HepG2 (cell line): ENCODE results near the gene PEX14. TPM values are rescaled to one million over a fixed set of nuclear protein-coding genes. Genes with fewer than 3 reads are reported as not detected.

Source experiments
- ATAC-seq: fragments of 200-7000 bp; cut with Tn5 transposase; 3 replicates; pipeline ENCODE4 v1.9.1; 2020; ENCODE audit warnings: mild to moderate bottlenecking, moderate library complexity
- BruUV-seq: library from RNA; stranded (reverse); fragments of 400-500 nt; replicated peaks from 2 replicates; lab custom pipeline; 2021; lab: Mats Ljungman, UMichigan
- CTCF ChIA-PET: fragments of 300-600 bp; formaldehyde crosslinking; extraction: SDS; loops from one replicate; lab custom pipeline; 2021; ENCODE audit warnings: low total read pairs, inconsistent platforms, low intra/inter-chr PET ratio; lab: Yijun Ruan, JAX
- POLR2A ChIA-PET: fragments of 350-600 bp; sonication (Branson Sonifier 250); formaldehyde crosslinking; loops from one replicate; lab custom pipeline; 2020; ENCODE audit warnings: antibody characterized with exemption, inconsistent platforms; lab: Yijun Ruan, JAX
- DNase-seq: peaks from one replicate; pipeline ENCODE4 v3.0.0-alpha.2; 2015; ENCODE audit warnings: low spot score
- FAIRE-seq: peaks from 3 replicates; lab custom pipeline; 2011; peaks lifted over from hg19 to GRCh38; lab: Jason Lieb, UNC
- H2AFZ ChIP-seq: one replicate; pipeline ENCODE4 v1.6.1; 2011; ENCODE audit warnings: low read length, inconsistent platforms
- H3K27ac ChIP-seq: fragments of 300-600 bp; 3 replicates; pipeline ENCODE4 v1.8.0; 2011; ENCODE audit warnings: mixed run types, mild to moderate bottlenecking, mixed read lengths, low read length, inconsistent platforms; ENCODE audit not compliant: insufficient read depth; ENCODE audit errors: extremely low read length
- H3K27me3 ChIP-seq, 2 experiments: fragments of 200-600 bp in 1 of 2; 2 replicates in 1 of 2; 3 replicates in 1 of 2; pipeline versions ENCODE4 v1.6.0 to v1.8.0; 2011; ENCODE audit warnings: low read length in 2 of 2, mild to moderate bottlenecking in 2 of 2, moderate library complexity in 2 of 2, inconsistent platforms in 1 of 2; ENCODE audit not compliant: insufficient read depth in 2 of 2, control insufficient read depth in 1 of 2
- H3K36me3 ChIP-seq, 2 experiments: fragments of 200-600 bp in 1 of 2; replicated peaks in 1 of 2; 2 replicates in 1 of 2; 3 replicates in 1 of 2; pipeline versions ENCODE4 v1.5.1 to v1.8.0; 2011; ENCODE audit warnings: low read length in 2 of 2, inconsistent platforms in 1 of 2; ENCODE audit not compliant: insufficient read depth in 2 of 2, control insufficient read depth in 1 of 2
- H3K4me1 ChIP-seq: 2 replicates; pipeline ENCODE4 v1.5.1; 2012; ENCODE audit warnings: low read length, inconsistent platforms; ENCODE audit not compliant: insufficient read depth
- H3K4me2 ChIP-seq: 2 replicates; pipeline ENCODE4 v1.6.0; 2011; ENCODE audit warnings: low read depth, low read length, inconsistent platforms
- H3K4me3 ChIP-seq, 3 experiments: fragments of 200-600 bp in 1 of 3; sonication (generic), shearing (Covaris generic) in 1 of 3; replicated peaks in 1 of 3; 2 replicates each; pipeline ENCODE4 v1.5.1; 2011 to 2016; ENCODE audit warnings: low read length in 3 of 3, inconsistent platforms in 2 of 3, low read depth in 2 of 3, mild to moderate bottlenecking in 2 of 3, control low read depth in 1 of 3, mixed read lengths in 1 of 3; ENCODE audit not compliant: insufficient read depth in 1 of 3
- H3K79me2 ChIP-seq: one replicate; pipeline ENCODE4 v1.6.1; 2011; ENCODE audit warnings: low read length, inconsistent platforms; ENCODE audit not compliant: insufficient read depth
- H3K9ac ChIP-seq: 2 replicates; pipeline ENCODE4 v1.6.0; 2011; ENCODE audit warnings: mild to moderate bottlenecking, low read depth, low read length, inconsistent platforms; ENCODE audit not compliant: insufficient read depth
- H3K9me3 ChIP-seq: 2 replicates; pipeline ENCODE4 v1.5.1; 2012; ENCODE audit warnings: mild to moderate bottlenecking, low read length
- H4K20me1 ChIP-seq: 2 replicates; pipeline ENCODE4 v1.6.0; 2011; ENCODE audit warnings: inconsistent platforms, mild to moderate bottlenecking, low read length, moderate library complexity; ENCODE audit not compliant: insufficient read depth
- ATF7 ChIP-seq, 2 experiments: fragments of 450-650 bp in 1 of 2; sonication (generic) in 1 of 2; formaldehyde crosslinking in 1 of 2; IDR thresholded peaks; 2 replicates each; pipeline versions ENCODE4 v1.4.0 to v1.6.1; 2016 to 2020; ENCODE audit warnings: antibody characterized with exemption in 1 of 2, mild to moderate bottlenecking in 1 of 2, missing genetic modification reagents in 1 of 2
- CC2D1A ChIP-seq: sonication (generic); formaldehyde crosslinking; IDR thresholded peaks from 2 replicates; pipeline ENCODE4 v1.8.1; 2023; ENCODE audit warnings: mild to moderate bottlenecking, missing genetic modification reagents
- CENPBD1 ChIP-seq: sonication (generic); formaldehyde crosslinking; IDR thresholded peaks from 2 replicates; pipeline ENCODE4 v1.8.0; 2022; ENCODE audit warnings: missing genetic modification reagents, low read depth, mild to moderate bottlenecking, borderline replicate concordance
- FOXP1 ChIP-seq, 2 experiments: fragments of 450-650 bp in 1 of 2; IDR thresholded peaks; 2 replicates each; pipeline ENCODE4 v1.6.1; 2017 to 2018; ENCODE audit warnings: antibody characterized with exemption in 1 of 2
- HDAC2 ChIP-seq: sonication (generic); formaldehyde crosslinking; IDR thresholded peaks from 2 replicates; pipeline ENCODE4 v1.4.0; 2020; ENCODE audit warnings: missing genetic modification reagents
- HIVEP1 ChIP-seq: sonication (generic); formaldehyde crosslinking; IDR thresholded peaks from 2 replicates; pipeline ENCODE4 v1.4.0; 2020; ENCODE audit warnings: mild to moderate bottlenecking, missing genetic modification reagents
- KDM6A ChIP-seq: IDR thresholded peaks from 2 replicates; pipeline ENCODE4 v1.6.1; 2016; ENCODE audit warnings: low read depth
- MTA3 ChIP-seq: sonication (generic); formaldehyde crosslinking; IDR thresholded peaks from 2 replicates; pipeline ENCODE4 v1.4.0; 2020; ENCODE audit warnings: missing genetic modification reagents
- NR2F1 ChIP-seq, 2 experiments: fragments of 450-650 bp in 1 of 2; formaldehyde crosslinking in 1 of 2; IDR thresholded peaks; 2 replicates each; pipeline versions ENCODE4 v1.5.0 to v1.6.1; 2016 to 2020; ENCODE audit warnings: mild to moderate bottlenecking in 1 of 2, missing compliant biosample characterization in 1 of 2, missing genetic modification reagents in 1 of 2, moderate library complexity in 1 of 2
- PPARG ChIP-seq: conservative IDR thresholded peaks from 2 replicates; pipeline ENCODE4 v1.6.1; 2016; ENCODE audit warnings: missing biosample characterization, missing genetic modification reagents
- SOX13 ChIP-seq, 3 experiments: fragments of 450-650 bp in 1 of 3; sonication (generic) in 1 of 3; formaldehyde crosslinking in 1 of 3; IDR thresholded peaks in 2 of 3; conservative IDR thresholded peaks in 1 of 3; 2 replicates each; pipeline versions ENCODE4 v1.5.0 to v1.6.1; 2016 to 2020; ENCODE audit warnings: antibody characterized with exemption in 1 of 3, mild to moderate bottlenecking in 1 of 3, missing compliant biosample characterization in 1 of 3, missing genetic modification reagents in 1 of 3, moderate library complexity in 1 of 3
- THRA ChIP-seq: sonication (generic); formaldehyde crosslinking; IDR thresholded peaks from 2 replicates; pipeline ENCODE4 v1.4.0; 2020; ENCODE audit warnings: missing genetic modification reagents, borderline replicate concordance
- XRCC5 ChIP-seq: fragments of 200-400 bp; formaldehyde crosslinking; optimal IDR thresholded peaks from 2 replicates; pipeline ENCODE3; 2017; ENCODE audit warnings: mild to moderate bottlenecking, low read length
- ZNF10 ChIP-seq: sonication (generic); formaldehyde crosslinking; IDR thresholded peaks from 2 replicates; pipeline ENCODE4 v1.4.0; 2020; ENCODE audit warnings: mild to moderate bottlenecking, low read depth, missing genetic modification reagents, borderline replicate concordance
- ZNF260 ChIP-seq: sonication (generic); formaldehyde crosslinking; IDR thresholded peaks from 2 replicates; pipeline ENCODE4 v1.4.0; 2020; ENCODE audit warnings: missing genetic modification reagents, low read depth, mild to moderate bottlenecking, borderline replicate concordance
- ZNF317 ChIP-seq: sonication (generic); formaldehyde crosslinking; IDR thresholded peaks from 2 replicates; pipeline ENCODE4 v1.5.0; 2020; ENCODE audit warnings: mild to moderate bottlenecking, missing genetic modification reagents
- ZNF7 ChIP-seq: IDR thresholded peaks from 2 replicates; pipeline ENCODE4 v1.6.1; 2016; ENCODE audit warnings: missing biosample characterization, missing genetic modification reagents
- WGBS: methylation state at CpG from one replicate; pipeline ENCODE4 v1.1.6; 2017; ENCODE audit warnings: low lambda C conversion rate; 5-methylcytosine and 5-hydroxymethylcytosine counted together
- in situ Hi-C: cut with HindIII; loops from 2 replicates; pipeline ENCODE4 v1.10.0; 2017; ENCODE audit warnings: low pct_unique_long_range_greater_than_20kb; ENCODE audit not compliant: extremely low pct_ligation_motif_present
- intact Hi-C: fragments of 100-400 bp; cut with micrococcal nuclease; formaldehyde crosslinking; loops from one replicate; pipeline ENCODE4 v1.10.0; 2022; ENCODE audit not compliant: unreplicated experiment
- polyA plus RNA-seq, 8 experiments: library from polyadenylated mRNA; depleted of rRNA in 3 of 8; stranded (reverse) in 7 of 8; unstranded in 1 of 8; fragments of >200 nt; fragmentation: Illumina TruSeq in 4 of 8; extraction: Trizol in 4 of 8; gene quantifications; 2 replicates each; pipeline versions ENCODE4 v1.2.1 to v1.2.3, GENCODE V29; 2011 to 2016; ENCODE audit warnings: low read depth in 4 of 8, missing spikeins in 1 of 8, mixed read lengths in 1 of 8; ENCODE audit not compliant: insufficient read depth in 1 of 8
- total RNA-seq, 5 experiments: library from RNA; depleted of rRNA; stranded (reverse); fragments of >200 nt; fragmentation: Illumina TruSeq; extraction: Trizol; gene quantifications; 2 replicates each; pipeline ENCODE4 v1.2.3, GENCODE V29; 2016; ENCODE audit warnings: low read depth in 1 of 5
- TF ChIP-seq, protein P1 (sequence below): sonication (generic); formaldehyde crosslinking; IDR thresholded peaks from 2 replicates; pipeline ENCODE4 v1.4.0; 2020; ENCODE audit warnings: missing genetic modification reagents
- TF ChIP-seq, protein P2 (sequence below): sonication (generic); formaldehyde crosslinking; IDR thresholded peaks from 2 replicates; pipeline ENCODE4 v1.4.0; 2020; ENCODE audit warnings: missing genetic modification reagents

Gene PEX14
- total and polyA plus RNA-seq, 2 of the 13 experiments (the other 11 are each of a cell fraction or from before 2014, with no cell fraction given) = 6.5 to 9.9 TPM

DNA sequence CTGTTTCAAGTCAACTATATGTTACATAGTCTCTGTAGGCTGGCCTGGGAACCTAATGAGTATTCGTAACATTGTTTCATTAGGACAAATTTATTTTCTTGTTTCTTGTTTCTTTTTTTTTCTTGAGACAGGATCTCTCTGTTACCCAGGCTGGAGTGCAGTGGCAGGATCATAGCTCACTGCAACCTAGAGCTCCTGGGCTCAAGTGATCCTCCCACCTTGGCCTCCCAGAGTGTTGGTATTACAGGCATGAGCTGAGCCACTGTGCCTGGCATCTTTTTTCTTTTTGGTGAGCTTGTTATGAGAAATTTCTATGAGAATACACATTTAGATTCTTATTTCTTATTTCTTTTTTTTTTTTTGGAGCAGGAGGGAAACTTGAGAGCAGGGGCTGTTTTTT is 37.7 kb upstream of the PEX14 start (continued):
- TF ChIP-seq ATF7 (IDR thresholded peaks at IDR 0.05) = no peak
- TF ChIP-seq ATF7 (CRISPR knock-in tag; IDR thresholded peaks at IDR 0.05) = no peak
- TF ChIP-seq NR2F1 (CRISPR knock-in tag; IDR thresholded peaks at IDR 0.05) = no peak
- TF ChIP-seq ZNF260 (CRISPR knock-in tag) = no peak
- TF ChIP-seq, protein P1, sequence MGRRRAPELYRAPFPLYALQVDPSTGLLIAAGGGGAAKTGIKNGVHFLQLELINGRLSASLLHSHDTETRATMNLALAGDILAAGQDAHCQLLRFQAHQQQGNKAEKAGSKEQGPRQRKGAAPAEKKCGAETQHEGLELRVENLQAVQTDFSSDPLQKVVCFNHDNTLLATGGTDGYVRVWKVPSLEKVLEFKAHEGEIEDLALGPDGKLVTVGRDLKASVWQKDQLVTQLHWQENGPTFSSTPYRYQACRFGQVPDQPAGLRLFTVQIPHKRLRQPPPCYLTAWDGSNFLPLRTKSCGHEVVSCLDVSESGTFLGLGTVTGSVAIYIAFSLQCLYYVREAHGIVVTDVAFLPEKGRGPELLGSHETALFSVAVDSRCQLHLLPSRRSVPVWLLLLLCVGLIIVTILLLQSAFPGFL = no peak
- no peak for TF ChIP-seq CENPBD1 (CRISPR knock-in tag)
- TF ChIP-seq CC2D1A (CRISPR knock-in tag) = no peak
- TF ChIP-seq HDAC2 (CRISPR knock-in tag) = no peak
- TF ChIP-seq MTA3 (CRISPR knock-in tag) = no peak

GRCh38 chr1:10438677-10439163 is 36.0 kb upstream of the PEX14 start:
- CTCF ChIA-PET = no interaction called here
- TF ChIP-seq THRA (CRISPR knock-in tag) (no peak), KDM6A (no peak), ZNF317 (CRISPR knock-in tag) (no peak), ZNF10 (CRISPR knock-in tag) (no peak), ZNF7 (peak; percentile 64; the same call in 1 of the 2 replicates), HIVEP1 (CRISPR knock-in tag) (no peak), XRCC5 (no peak), FOXP1 (IDR thresholded peaks at IDR 0.05) (no peak), FOXP1 (CRISPR knock-in tag; IDR thresholded peaks at IDR 0.05) (peak; percentile 87), PPARG (CRISPR knock-in tag) (no peak), SOX13 (IDR thresholded peaks at IDR 0.05) (no peak), SOX13 (CRISPR knock-in tag; conservative IDR thresholded peaks at IDR 0.05 in 1 of 2, IDR thresholded peaks at IDR 0.05 in 1 of 2) (peak in 1 of 2 experiments; percentile 45; a peak in 2 of 4 replicates)
- TF ChIP-seq, protein P2, sequence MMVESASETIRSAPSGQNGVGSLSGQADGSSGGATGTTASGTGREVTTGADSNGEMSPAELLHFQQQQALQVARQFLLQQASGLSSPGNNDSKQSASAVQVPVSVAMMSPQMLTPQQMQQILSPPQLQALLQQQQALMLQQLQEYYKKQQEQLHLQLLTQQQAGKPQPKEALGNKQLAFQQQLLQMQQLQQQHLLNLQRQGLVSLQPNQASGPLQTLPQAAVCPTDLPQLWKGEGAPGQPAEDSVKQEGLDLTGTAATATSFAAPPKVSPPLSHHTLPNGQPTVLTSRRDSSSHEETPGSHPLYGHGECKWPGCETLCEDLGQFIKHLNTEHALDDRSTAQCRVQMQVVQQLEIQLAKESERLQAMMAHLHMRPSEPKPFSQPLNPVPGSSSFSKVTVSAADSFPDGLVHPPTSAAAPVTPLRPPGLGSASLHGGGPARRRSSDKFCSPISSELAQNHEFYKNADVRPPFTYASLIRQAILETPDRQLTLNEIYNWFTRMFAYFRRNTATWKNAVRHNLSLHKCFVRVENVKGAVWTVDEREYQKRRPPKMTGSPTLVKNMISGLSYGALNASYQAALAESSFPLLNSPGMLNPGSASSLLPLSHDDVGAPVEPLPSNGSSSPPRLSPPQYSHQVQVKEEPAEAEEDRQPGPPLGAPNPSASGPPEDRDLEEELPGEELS (CRISPR knock-in tag) = peak; percentile 57

More at GRCh38 chr1:10438677-10439163, 36.0 kb upstream of the PEX14 start:
- Histone ChIP-seq H2AFZ (no peak overlapping the region), H3K36me3 (peaks cover 0 to 3% of the 10 kb centered on the region in 2 experiments; a peak in 1 of 5 replicates), H3K27me3 (no peaks in the 10 kb centered on the region), H3K79me2 (no peaks in the 10 kb centered on the region), H4K20me1 (no peaks in the 10 kb centered on the region), H3K4me3 (no peak overlapping the region), H3K9ac (0 out of 2 replicates have a peak overlapping the region, but pooled peaks have one; percentile 4), H3K4me1 (peaks cover 39% of the 10 kb centered on the region), H3K9me3 (no peaks in the 10 kb centered on the region), H3K4me2 (peak overlapping the region; percentile 29), H3K27ac (peak overlapping the region; percentile 28)
- in situ Hi-C loops = no loop called here
- WGBS = 36% methylated on average over 7 of the region's 7 CpGs
- FAIRE-seq (peak; percentile 62), DNase-seq (peak; percentile 42), ATAC-seq (peak; percentile 85)
- POLR2A ChIA-PET = no interaction called here
- BruUV-seq = no TSS peak
- intact Hi-C loops = no loop called here
